ENCODE results near the gene SLC17A4.

SLC17A4 gene

DNA sequence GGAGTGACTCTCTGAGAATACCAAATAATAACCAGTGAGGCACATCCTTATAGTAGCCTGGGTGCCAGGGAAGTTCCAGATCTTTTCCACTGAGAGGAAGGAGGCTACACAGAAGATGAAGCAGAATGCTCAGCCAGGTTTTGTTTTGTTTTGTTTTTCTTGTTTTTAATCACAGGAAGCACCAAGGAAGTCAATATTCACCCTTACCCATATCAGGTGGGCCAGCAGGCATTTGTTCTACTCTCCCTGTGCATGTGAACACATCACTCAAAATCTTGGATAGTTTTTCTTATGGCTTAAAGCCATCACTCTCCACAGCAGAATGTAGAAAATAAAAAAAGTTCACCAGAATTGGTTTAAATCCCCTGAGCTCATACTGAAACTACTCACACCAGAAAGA is 66.8 kb downstream of the SLC17A4 start:
- DNase-seq: no peak

GRCh38 chr6:25829375-25829774 is 74.8 kb downstream of the SLC17A4 start:
- DNase-seq: no peak

DNA sequence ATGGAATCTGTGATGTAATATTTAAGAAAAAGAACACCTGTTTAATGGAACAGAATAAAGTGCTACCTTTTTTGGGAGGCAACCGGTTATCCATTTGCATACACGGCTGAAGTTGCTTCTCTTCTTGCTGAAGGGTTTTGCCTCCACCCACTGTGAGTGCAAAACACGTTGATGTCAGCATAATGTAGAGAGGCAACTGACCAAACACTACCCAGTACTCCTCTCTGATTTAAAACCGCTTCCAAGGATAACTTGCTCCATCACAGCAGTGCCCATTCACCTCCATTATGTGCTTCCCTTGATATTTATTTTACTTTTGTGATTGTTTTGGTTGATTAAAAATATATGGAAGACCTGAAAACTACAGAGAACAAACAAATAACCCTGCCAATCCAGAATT is 75.9 kb downstream of the SLC17A4 start:
- no peak for DNase-seq

Data from SHP77 treated with DMSO at 0.1 percent for 48 hours (cell line).